ENCODE measurements around the gene GSKIP. TPM values are rescaled to one million over a fixed set of nuclear protein-coding genes. Genes with fewer than 3 reads are reported as not detected.

Gene GSKIP
- total RNA-seq, 2 experiments from 2014 or later = 10.3 to 11.9 TPM

- no peak overlapping the region for H3K27ac Mint-ChIP-seq
- TF ChIP-seq, protein P1, sequence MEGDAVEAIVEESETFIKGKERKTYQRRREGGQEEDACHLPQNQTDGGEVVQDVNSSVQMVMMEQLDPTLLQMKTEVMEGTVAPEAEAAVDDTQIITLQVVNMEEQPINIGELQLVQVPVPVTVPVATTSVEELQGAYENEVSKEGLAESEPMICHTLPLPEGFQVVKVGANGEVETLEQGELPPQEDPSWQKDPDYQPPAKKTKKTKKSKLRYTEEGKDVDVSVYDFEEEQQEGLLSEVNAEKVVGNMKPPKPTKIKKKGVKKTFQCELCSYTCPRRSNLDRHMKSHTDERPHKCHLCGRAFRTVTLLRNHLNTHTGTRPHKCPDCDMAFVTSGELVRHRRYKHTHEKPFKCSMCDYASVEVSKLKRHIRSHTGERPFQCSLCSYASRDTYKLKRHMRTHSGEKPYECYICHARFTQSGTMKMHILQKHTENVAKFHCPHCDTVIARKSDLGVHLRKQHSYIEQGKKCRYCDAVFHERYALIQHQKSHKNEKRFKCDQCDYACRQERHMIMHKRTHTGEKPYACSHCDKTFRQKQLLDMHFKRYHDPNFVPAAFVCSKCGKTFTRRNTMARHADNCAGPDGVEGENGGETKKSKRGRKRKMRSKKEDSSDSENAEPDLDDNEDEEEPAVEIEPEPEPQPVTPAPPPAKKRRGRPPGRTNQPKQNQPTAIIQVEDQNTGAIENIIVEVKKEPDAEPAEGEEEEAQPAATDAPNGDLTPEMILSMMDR (IDR thresholded peaks at IDR 0.05) = no peak
- CTCF ChIA-PET = interaction anchor here (1.0 kb wide), 1 partner anchor 16 kb away, joined by 4 read pairs; no protein-coding TSS in a partner anchor
- H3K4me3 Mint-ChIP-seq = no peak overlapping the region
- Histone ChIP-seq H3K27ac (ENCODE audit: low read depth in 1 of 2, low read length in 2 of 2) (no peak overlapping the region), H3K9me3 (ENCODE audit: control insufficient read depth in 1 of 2, insufficient read depth in 1 of 2, low read length in 2 of 2) (no peaks in the 10 kb centered on the region), H3K36me3 (ENCODE audit: insufficient read depth, low read length) (peaks cover 41% of the 10 kb centered on the region), H3K4me1 (ENCODE audit: insufficient read depth, low read length) (no peaks in the 10 kb centered on the region), H3K4me3 (ENCODE audit: low read length) (no peak overlapping the region), H3K27me3 (ENCODE audit: control insufficient read depth in 1 of 2, insufficient read depth in 2 of 2, low read length in 2 of 2) (no peaks in the 10 kb centered on the region)
- POLR2A ChIA-PET = no interaction called here
- intact Hi-C loops (cut with DNase I, micrococcal nuclease) = no loop called here
- no peaks in the 10 kb centered on the region for H3K4me1 Mint-ChIP-seq (ENCODE audit: low read depth)
- DNase-seq = no peak
- H3K27me3 Mint-ChIP-seq = no peaks in the 10 kb centered on the region
- ATAC-seq (ENCODE audit: poor library complexity) = no peak
- peaks cover 46% of the 10 kb centered on the region for H3K36me3 Mint-ChIP-seq (ENCODE audit: low read depth)
- H3K9me3 Mint-ChIP-seq = no peaks in the 10 kb centered on the region
Observed at GRCh38 chr14:96384740-96385139, 21.4 kb downstream of the GSKIP start.

DNA sequence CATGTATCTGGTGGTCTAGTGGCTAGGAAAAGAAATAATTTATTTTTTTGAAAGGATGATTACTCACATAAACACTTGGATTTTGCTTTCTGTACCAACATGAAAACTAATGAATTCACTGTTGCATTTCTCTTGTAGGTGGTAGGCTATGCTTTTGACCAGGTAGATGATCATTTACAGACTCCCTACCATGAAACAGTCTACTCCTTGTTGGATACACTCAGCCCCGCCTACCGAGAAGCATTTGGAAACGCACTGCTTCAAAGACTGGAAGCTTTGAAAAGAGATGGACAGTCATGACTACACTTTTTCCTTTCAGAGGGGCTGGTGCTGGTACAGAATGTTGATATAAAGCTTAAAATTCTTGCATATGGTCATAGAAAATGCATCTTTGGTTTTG is 22.1 kb downstream of the GSKIP start:
- Histone ChIP-seq H3K4me3 (ENCODE audit: low read length) (no peak overlapping the region), H3K4me1 (ENCODE audit: insufficient read depth, low read length) (no peaks in the 10 kb centered on the region), H3K27me3 (ENCODE audit: control insufficient read depth in 1 of 2, insufficient read depth in 2 of 2, low read length in 2 of 2) (no peaks in the 10 kb centered on the region), H3K27ac (ENCODE audit: low read depth in 1 of 2, low read length in 2 of 2) (no peak overlapping the region), H3K36me3 (ENCODE audit: insufficient read depth, low read length) (peaks cover 41% of the 10 kb centered on the region), H3K9me3 (ENCODE audit: control insufficient read depth in 1 of 2, insufficient read depth in 1 of 2, low read length in 2 of 2) (no peaks in the 10 kb centered on the region)
- Mint-ChIP-seq H3K4me3 (no peak overlapping the region), H3K27me3 (no peaks in the 10 kb centered on the region), H3K4me1 (ENCODE audit: low read depth) (no peaks in the 10 kb centered on the region), H3K9me3 (no peaks in the 10 kb centered on the region), H3K27ac (no peak overlapping the region), H3K36me3 (ENCODE audit: low read depth) (peaks cover 45% of the 10 kb centered on the region)
- ChIA-PET CTCF (no interaction called here), POLR2A (no interaction called here)
- ATAC-seq (ENCODE audit: poor library complexity) (no peak), DNase-seq (no peak)
- TF ChIP-seq, protein P1 (IDR thresholded peaks at IDR 0.05) = no peak
- intact Hi-C loops (cut with DNase I, micrococcal nuclease) = no loop called here

DNA sequence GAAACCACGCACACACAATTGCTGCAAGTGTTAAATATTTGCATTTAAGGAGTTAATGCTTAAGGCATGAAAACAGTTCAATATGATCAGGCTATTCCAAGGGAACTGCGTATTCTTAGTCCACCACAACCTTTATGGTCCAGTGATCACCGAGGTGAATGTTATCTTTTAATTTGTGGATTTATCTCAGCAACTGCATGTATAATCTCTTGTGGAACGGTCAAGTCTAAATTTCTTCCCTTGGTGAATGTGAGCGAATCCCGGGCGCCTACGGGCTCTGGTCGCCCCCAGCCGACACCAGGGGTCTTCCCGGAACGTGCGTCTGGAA is 27.6 kb downstream of the GSKIP start:
- ChIA-PET CTCF (no interaction called here), POLR2A (interaction anchor here (0.9 to 1.6 kb wide), 2 partner anchors 26 to 28 kb away, joined by 3 to 13 read pairs; partner anchors contain the start of genes ATG2B and GSKIP)
- no peak overlapping the region for H3K27ac Mint-ChIP-seq
- peaks cover 17% of the 10 kb centered on the region for H3K4me1 ChIP-seq (ENCODE audit: insufficient read depth, low read length)
- intact Hi-C loops (cut with DNase I, micrococcal nuclease) = loop anchor here (1.0 kb wide), 1 partner anchor 28 kb away; the partner anchor contains the start of genes ATG2B (in 2 of the 2) and GSKIP (in 2 of the 2)
- peaks cover under 1% of the 10 kb centered on the region for H3K36me3 Mint-ChIP-seq (ENCODE audit: low read depth)
- peak overlapping the region in 1 of 2 donors; percentile 35 for H3K27ac ChIP-seq (ENCODE audit: low read depth in 1 of 2, low read length in 2 of 2)
- TF ChIP-seq, protein P1 (IDR thresholded peaks at IDR 0.05) = no peak
- H3K9me3 ChIP-seq (ENCODE audit: control insufficient read depth in 1 of 2, insufficient read depth in 1 of 2, low read length in 2 of 2) = no peaks in the 10 kb centered on the region
- peaks cover 7% of the 10 kb centered on the region for H3K36me3 ChIP-seq (ENCODE audit: insufficient read depth, low read length)
- no peaks in the 10 kb centered on the region for H3K9me3 Mint-ChIP-seq
- DNase-seq (no peak), ATAC-seq (ENCODE audit: poor library complexity) (no peak)
- H3K4me1 Mint-ChIP-seq (ENCODE audit: low read depth) = peaks cover 11% of the 10 kb centered on the region
- peak overlapping the region; percentile 88 for H3K4me3 ChIP-seq (ENCODE audit: low read length)
- no peaks in the 10 kb centered on the region for H3K27me3 ChIP-seq (ENCODE audit: control insufficient read depth in 1 of 2, insufficient read depth in 2 of 2, low read length in 2 of 2)
- no peaks in the 10 kb centered on the region for H3K27me3 Mint-ChIP-seq
- peak overlapping the region; percentile 91 for H3K4me3 Mint-ChIP-seq
